Measurements from ENCODE around the gene ANAPC2.

Gene ANAPC2

GRCh38 chr9:137188490-137189296 lies at the start of gene ANAPC2, which contains the start of gene SSNA1:
Gene ANAPC2, minus strand, starts transcription at chr9:137188560. Its CDS starts 28 bp downstream, at chr9:137188532.
Gene SSNA1, plus strand, starts transcription at chr9:137188676. Its CDS starts 51 bp downstream, at chr9:137188727.
- peak; percentile 84 to 89 (median 89) for DNase-seq (ENCODE audit: low read depth in 2 of 3, low spot score in 1 of 3)

- no peak for DNase-seq (ENCODE audit: low read depth in 2 of 3, low spot score in 1 of 3)
Observed at GRCh38 chr9:137236936-137237421, 48.6 kb upstream of the ANAPC2 start.

- peak; percentile 80 to 90 (median 87) for DNase-seq (ENCODE audit: low read depth in 2 of 3, low spot score in 1 of 3)
Observed at GRCh38 chr9:137236238-137236935, 48.0 kb upstream of the ANAPC2 start.

GRCh38 chr9:137235424-137236237 lies 47.3 kb upstream of the ANAPC2 start:
- DNase-seq (ENCODE audit: low read depth in 2 of 3, low spot score in 1 of 3) = no peak

- DNase-seq (ENCODE audit: low read depth in 2 of 3, low spot score in 1 of 3) = no peak
Observed at GRCh38 chr9:137234758-137235423, 46.5 kb upstream of the ANAPC2 start.

- no peak for DNase-seq (ENCODE audit: low read depth in 2 of 3, low spot score in 1 of 3)
Observed at GRCh38 chr9:137234055-137234697, 45.8 kb upstream of the ANAPC2 start.

GRCh38 chr9:137233143-137233980 lies 45.0 kb upstream of the ANAPC2 start:
- DNase-seq (ENCODE audit: low read depth in 2 of 3, low spot score in 1 of 3) = no peak

- DNase-seq (ENCODE audit: low read depth in 2 of 3, low spot score in 1 of 3) = no peak
Observed at GRCh38 chr9:137232510-137232909, 44.1 kb upstream of the ANAPC2 start.

GRCh38 chr9:137232101-137232500 lies 43.7 kb upstream of the ANAPC2 start:
- no peak for DNase-seq (ENCODE audit: low read depth in 2 of 3, low spot score in 1 of 3)

- no peak for DNase-seq (ENCODE audit: low read depth in 2 of 3, low spot score in 1 of 3)
Observed at GRCh38 chr9:137231372-137232039, 43.1 kb upstream of the ANAPC2 start.

- DNase-seq (ENCODE audit: low read depth in 2 of 3, low spot score in 1 of 3) = no peak
Observed at GRCh38 chr9:137230705-137231371, 42.5 kb upstream of the ANAPC2 start, which contains the start of gene SLC34A3. Gene SLC34A3, plus strand, starts transcription at chr9:137230901. Its CDS starts 802 bp downstream, at chr9:137231703.

- DNase-seq (ENCODE audit: low read depth in 2 of 3, low spot score in 1 of 3) = no peak
Observed at GRCh38 chr9:137229903-137230704, 41.7 kb upstream of the ANAPC2 start.

GRCh38 chr9:137228968-137229896 lies 40.9 kb upstream of the ANAPC2 start:
- no peak for DNase-seq (ENCODE audit: low read depth in 2 of 3, low spot score in 1 of 3)

GRCh38 chr9:137228506-137228967 lies 40.2 kb upstream of the ANAPC2 start:
- DNase-seq (ENCODE audit: low read depth in 2 of 3, low spot score in 1 of 3) = no peak

GRCh38 chr9:137227853-137228505 lies 39.6 kb upstream of the ANAPC2 start:
- DNase-seq (ENCODE audit: low read depth in 2 of 3, low spot score in 1 of 3) = no peak
